GM23338 (cell line): ENCODE results near the gene PROC. TPM values are rescaled to one million over a fixed set of nuclear protein-coding genes. Genes with fewer than 3 reads are reported as not detected.

ENCODE experiments used
- ATAC-seq: fragments of 200-7000 bp; cut with Tn5 transposase; 3 replicates; pipeline ENCODE4 v1.9.1; 2020
- DNase-seq: peaks from one replicate; pipeline ENCODE4 v3.0.0-alpha.2; 2015; ENCODE audit warnings: low spot score
- H2AFZ ChIP-seq: fragments of 200-600 bp; sonication (generic); 2 replicates; pipeline ENCODE4 v1.8.0; 2016; ENCODE audit warnings: antibody characterized with exemption, mild to moderate bottlenecking, moderate library complexity
- H3F3A ChIP-seq: fragments of 200-600 bp; sonication (generic); replicated peaks from 2 replicates; pipeline ENCODE4 v1.8.0; 2017; ENCODE audit warnings: antibody characterized with exemption, mixed run types, low read depth
- H3K27ac ChIP-seq: fragments of 200-600 bp; sonication (generic); 2 replicates; pipeline ENCODE4 v1.6.1; 2016; ENCODE audit warnings: low read depth
- H3K27me3 ChIP-seq: fragments of 200-600 bp; sonication (generic); 2 replicates; pipeline ENCODE4 v1.8.0; 2016; ENCODE audit warnings: mild to moderate bottlenecking, mixed run types, moderate library complexity; ENCODE audit not compliant: insufficient read depth
- H3K36me3 ChIP-seq: fragments of 200-600 bp; sonication (generic); 2 replicates; pipeline ENCODE4 v1.8.0; 2016; ENCODE audit warnings: mild to moderate bottlenecking; ENCODE audit not compliant: insufficient read depth
- H3K4me1 ChIP-seq: fragments of 200-600 bp; sonication (generic); 2 replicates; pipeline ENCODE4 v1.8.0; 2016; ENCODE audit warnings: mild to moderate bottlenecking, moderate library complexity; ENCODE audit not compliant: insufficient read depth
- H3K4me2 ChIP-seq: fragments of 200-600 bp; sonication (generic); 2 replicates; pipeline ENCODE4 v1.7.1; 2017; ENCODE audit warnings: mixed run types
- H3K4me3 ChIP-seq: fragments of 200-600 bp; sonication (generic); 2 replicates; pipeline ENCODE4 v1.6.1; 2016; ENCODE audit warnings: mixed run types
- H3K79me2 ChIP-seq: fragments of 200-600 bp; sonication (generic); replicated peaks from 2 replicates; pipeline ENCODE4 v1.8.0; 2017; ENCODE audit warnings: mild to moderate bottlenecking; ENCODE audit not compliant: insufficient read depth
- H3K9me2 ChIP-seq: fragments of 200-600 bp; sonication (generic); 2 replicates; pipeline ENCODE4 v1.8.0; 2017; ENCODE audit not compliant: insufficient read depth
- H4K20me1 ChIP-seq: fragments of 200-600 bp; sonication (generic); replicated peaks from 2 replicates; pipeline ENCODE4 v1.8.0; 2017; ENCODE audit warnings: mild to moderate bottlenecking; ENCODE audit not compliant: insufficient read depth
- H3K27ac Mint-ChIP-seq: 2 replicates; pipeline ENCODE4 v1.8.0; 2020; ENCODE audit warnings: inconsistent platforms, mild to moderate bottlenecking, moderate library complexity, mixed read lengths
- H3K27me3 Mint-ChIP-seq: 3 replicates; pipeline ENCODE4 v1.8.0; 2022; ENCODE audit warnings: low read depth, mild to moderate bottlenecking, moderate library complexity, mixed read lengths, inconsistent platforms; ENCODE audit not compliant: insufficient read depth, poor library complexity
- H3K36me3 Mint-ChIP-seq: 3 replicates; pipeline ENCODE4 v1.8.0; 2021; ENCODE audit warnings: low read depth, mild to moderate bottlenecking, inconsistent platforms, moderate library complexity, mixed read lengths
- H3K4me1 Mint-ChIP-seq: 3 replicates; pipeline ENCODE4 v1.8.0; 2020; ENCODE audit warnings: mild to moderate bottlenecking, inconsistent platforms, mixed read lengths
- H3K4me3 Mint-ChIP-seq: 3 replicates; pipeline ENCODE4 v1.8.0; 2021; ENCODE audit warnings: moderate library complexity, mild to moderate bottlenecking, inconsistent platforms, mixed read lengths
- H3K9me3 Mint-ChIP-seq: 3 replicates; pipeline ENCODE4 v1.8.0; 2020; ENCODE audit warnings: moderate library complexity, mild to moderate bottlenecking, inconsistent platforms, mixed read lengths
- CTCF ChIP-seq, 2 experiments: fragments of 200-600 bp in 1 of 2; sonication (generic) in 1 of 2; conservative IDR thresholded peaks; 2 replicates each; pipeline versions ENCODE4 v1.5.1 to v1.6.1; 2016 to 2017; ENCODE audit warnings: antibody characterized with exemption in 2 of 2, low read depth in 2 of 2, mild to moderate bottlenecking in 2 of 2, moderate library complexity in 1 of 2
- ETS1 ChIP-seq: IDR thresholded peaks from 2 replicates; pipeline ENCODE4 v1.6.1; 2016; ENCODE audit warnings: antibody characterized with exemption
- EZH2 ChIP-seq: fragments of 200-600 bp; sonication (generic); IDR thresholded peaks from one replicate; pipeline ENCODE4 v1.8.0; 2017; ENCODE audit warnings: antibody characterized with exemption, mild to moderate bottlenecking, low read depth; ENCODE audit not compliant: unreplicated experiment
- EZH2phosphoT487 ChIP-seq: fragments of 200-600 bp; sonication (generic); IDR thresholded peaks from one replicate; pipeline ENCODE4 v1.8.1; 2018; ENCODE audit warnings: antibody characterized with exemption; ENCODE audit not compliant: unreplicated experiment
- JUNB ChIP-seq: IDR thresholded peaks from one replicate; pipeline ENCODE4 v1.6.1; 2016; ENCODE audit warnings: antibody characterized with exemption; ENCODE audit not compliant: unreplicated experiment
- NANOG ChIP-seq: IDR thresholded peaks from 2 replicates; pipeline ENCODE4 v1.6.1; 2016; ENCODE audit warnings: antibody characterized with exemption, borderline replicate concordance
- POLR2AphosphoS5 ChIP-seq: IDR thresholded peaks from 2 replicates; pipeline ENCODE4 v1.6.1; 2016; ENCODE audit warnings: antibody characterized with exemption, low read depth
- ZNF114 ChIP-seq: fragments of 250-450 bp; sonication (Bioruptor Pico); IDR thresholded peaks from 2 replicates; pipeline ENCODE4 v1.5.0; 2020; ENCODE audit warnings: mild to moderate bottlenecking, moderate library complexity
- polyA plus RNA-seq: library from polyadenylated mRNA; unstranded; fragments of >200 nt; fragmentation: Nextera tagmentation; extraction: Ambion mirVana; gene quantifications from 2 replicates; pipeline ENCODE4 v1.2.1, GENCODE V29; 2016
- total RNA-seq: library from RNA; depleted of rRNA; stranded (reverse); fragments of >200 nt; shearing (Covaris generic); gene quantifications from 2 replicates; pipeline ENCODE4 v1.2.3, GENCODE V29; 2014
- TF ChIP-seq, protein P1 (sequence below): IDR thresholded peaks from one replicate; pipeline ENCODE4 v1.6.1; 2018; ENCODE audit warnings: antibody characterized with exemption; ENCODE audit not compliant: unreplicated experiment

Gene PROC
- total and polyA plus RNA-seq, 2 experiments from 2014 or later: 1.7 to 2.4 TPM

DNA sequence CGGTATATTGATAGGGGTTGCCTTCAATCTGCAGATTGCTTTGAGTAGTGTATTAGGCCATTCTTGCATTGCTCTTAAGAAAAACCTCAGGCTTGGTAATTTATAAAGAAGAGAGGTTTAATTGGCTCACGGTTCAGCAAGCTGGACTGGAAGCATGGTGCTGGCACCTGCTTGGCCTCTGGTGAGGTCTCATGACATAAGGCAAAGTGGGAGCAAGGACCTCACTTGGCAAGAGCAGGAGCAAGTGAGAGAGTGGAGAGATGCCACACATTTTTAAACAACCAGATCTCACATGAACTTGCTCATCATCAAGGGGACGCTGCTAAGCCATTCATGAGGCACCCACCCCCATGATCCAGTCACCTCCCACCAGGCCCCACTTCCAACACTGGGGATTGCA, 35.4 kb upstream of the PROC start (continued):
- TF ChIP-seq, protein P1, sequence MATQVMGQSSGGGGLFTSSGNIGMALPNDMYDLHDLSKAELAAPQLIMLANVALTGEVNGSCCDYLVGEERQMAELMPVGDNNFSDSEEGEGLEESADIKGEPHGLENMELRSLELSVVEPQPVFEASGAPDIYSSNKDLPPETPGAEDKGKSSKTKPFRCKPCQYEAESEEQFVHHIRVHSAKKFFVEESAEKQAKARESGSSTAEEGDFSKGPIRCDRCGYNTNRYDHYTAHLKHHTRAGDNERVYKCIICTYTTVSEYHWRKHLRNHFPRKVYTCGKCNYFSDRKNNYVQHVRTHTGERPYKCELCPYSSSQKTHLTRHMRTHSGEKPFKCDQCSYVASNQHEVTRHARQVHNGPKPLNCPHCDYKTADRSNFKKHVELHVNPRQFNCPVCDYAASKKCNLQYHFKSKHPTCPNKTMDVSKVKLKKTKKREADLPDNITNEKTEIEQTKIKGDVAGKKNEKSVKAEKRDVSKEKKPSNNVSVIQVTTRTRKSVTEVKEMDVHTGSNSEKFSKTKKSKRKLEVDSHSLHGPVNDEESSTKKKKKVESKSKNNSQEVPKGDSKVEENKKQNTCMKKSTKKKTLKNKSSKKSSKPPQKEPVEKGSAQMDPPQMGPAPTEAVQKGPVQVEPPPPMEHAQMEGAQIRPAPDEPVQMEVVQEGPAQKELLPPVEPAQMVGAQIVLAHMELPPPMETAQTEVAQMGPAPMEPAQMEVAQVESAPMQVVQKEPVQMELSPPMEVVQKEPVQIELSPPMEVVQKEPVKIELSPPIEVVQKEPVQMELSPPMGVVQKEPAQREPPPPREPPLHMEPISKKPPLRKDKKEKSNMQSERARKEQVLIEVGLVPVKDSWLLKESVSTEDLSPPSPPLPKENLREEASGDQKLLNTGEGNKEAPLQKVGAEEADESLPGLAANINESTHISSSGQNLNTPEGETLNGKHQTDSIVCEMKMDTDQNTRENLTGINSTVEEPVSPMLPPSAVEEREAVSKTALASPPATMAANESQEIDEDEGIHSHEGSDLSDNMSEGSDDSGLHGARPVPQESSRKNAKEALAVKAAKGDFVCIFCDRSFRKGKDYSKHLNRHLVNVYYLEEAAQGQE: no peak
- TF ChIP-seq JUNB (no peak), POLR2AphosphoS5 (no peak), NANOG (no peak), ETS1 (no peak), ZNF114 (CRISPR knock-in tag) (no peak), CTCF (conservative IDR thresholded peaks at IDR 0.05; ENCODE audit: low read depth in 2 of 2) (no peak)

GRCh38 chr2:127384529-127384928, 33.7 kb upstream of the PROC start:
- Histone ChIP-seq H3K4me1 (peaks cover 23% of the 10 kb centered on the region), H3K4me2 (no peak overlapping the region), H3F3A (0 out of 2 replicates have a peak, but pooled peaks cover 7% of the 10 kb centered on the region), H3K79me2 (peaks cover 75% of the 10 kb centered on the region), H4K20me1 (peaks cover 27% of the 10 kb centered on the region), H3K27ac (no peak overlapping the region), H3K27me3 (no peaks in the 10 kb centered on the region), H3K4me3 (no peak overlapping the region), H3K9me2 (no peaks in the 10 kb centered on the region), H3K36me3 (no peaks in the 10 kb centered on the region), H2AFZ (no peak overlapping the region)
- Mint-ChIP-seq H3K36me3 (peaks cover 6% of the 10 kb centered on the region; the same call in 2 of the 3 replicates), H3K27me3 (peaks cover 3% of the 10 kb centered on the region), H3K4me3 (no peak overlapping the region), H3K27ac (no peak overlapping the region), H3K4me1 (peaks cover 20% of the 10 kb centered on the region), H3K9me3 (no peaks in the 10 kb centered on the region)
- no peak for TF ChIP-seq EZH2
- TF ChIP-seq EZH2phosphoT487: no peak
- no peak for ATAC-seq
- DNase-seq: no peak
